Kidney (tissue), 14 donors: ENCODE measurements around the gene LAD1. TPM values are rescaled to one million over a fixed set of nuclear protein-coding genes. Genes with fewer than 3 reads are reported as not detected.
A peak's percentile ranks its signal among the peaks of the same experiment; 100 is the strongest.

Experiments
- DNase-seq, 5 donors: peaks; one replicate each; pipeline ENCODE4 v3.0.0-alpha.2; 2013 to 2020
- FAIRE-seq: peaks from 2 replicates; lab custom pipeline; 2012; peaks lifted over from hg19 to GRCh38; lab: Jason Lieb, UNC
- H3K27ac ChIP-seq, 2 donors: one replicate each; pipeline ENCODE4 v1.7.0; 2013; ENCODE audit warnings: low read depth in 2 of 2, low read length in 2 of 2, inconsistent platforms in 1 of 2
- H3K27me3 ChIP-seq: one replicate; pipeline ENCODE4 v1.7.1; 2013; ENCODE audit warnings: low read length, inconsistent platforms; ENCODE audit not compliant: control insufficient read depth, insufficient read depth
- H3K36me3 ChIP-seq, 3 donors: one replicate each; pipeline versions ENCODE4 v1.7.0 to v1.7.1; 2013; ENCODE audit warnings: low read length in 3 of 3, control low read depth in 1 of 3, inconsistent platforms in 1 of 3; ENCODE audit not compliant: insufficient read depth in 3 of 3, control insufficient read depth in 2 of 3
- H3K4me1 ChIP-seq, 3 donors: one replicate each; pipeline versions ENCODE4 v1.7.0 to v1.7.1; 2013; ENCODE audit warnings: low read length in 3 of 3, inconsistent platforms in 1 of 3, low read depth in 1 of 3; ENCODE audit not compliant: control insufficient read depth in 2 of 3, insufficient read depth in 2 of 3
- H3K4me3 ChIP-seq, 3 donors: one replicate each; pipeline versions ENCODE4 v1.7.0 to v1.8.1; 2013; ENCODE audit warnings: low read length in 3 of 3, control low read depth in 1 of 3, inconsistent platforms in 1 of 3
- H3K9ac ChIP-seq, 3 donors: one replicate each; pipeline versions ENCODE4 v1.7.0 to v1.7.1; 2013; ENCODE audit warnings: low read length in 3 of 3, control low read depth in 1 of 3, inconsistent platforms in 1 of 3
- H3K9me3 ChIP-seq, 3 donors: one replicate each; pipeline versions ENCODE4 v1.7.0 to v1.7.1; 2013; ENCODE audit warnings: low read length in 3 of 3, control low read depth in 1 of 3, inconsistent platforms in 1 of 3; ENCODE audit not compliant: control insufficient read depth in 2 of 3, insufficient read depth in 1 of 3
- intact Hi-C: fragments of 100-400 bp; cut with DNase I; formaldehyde crosslinking; loops from one replicate; pipeline ENCODE4 v1.11.1; 2022
- polyA plus RNA-seq: library from polyadenylated mRNA; stranded (reverse); fragments of 350-450 nt; fragmentation: Illumina TruSeq; extraction: RNeasy Lipid Tissue Mini Kit (QIAGEN cat#74804); gene quantifications from one replicate; pipeline ENCODE4 v1.2.3, GENCODE V29; 2014; ENCODE audit warnings: low read depth, low replicate concordance; ENCODE audit not compliant: insufficient read depth
- total RNA-seq: library from RNA; stranded (reverse); fragmentation: NEBNext Ultra II Directional; extraction: Animal tissue kit (Norgen Biotek cat#: 25700); gene quantifications from one replicate; pipeline ENCODE4 v1.2.1, GENCODE V29; 2021
- TF ChIP-seq, protein P1 (sequence below): IDR thresholded peaks from 3 replicates; pipeline ENCODE4 v1.5.1; 2012; ENCODE audit warnings: mild to moderate bottlenecking, moderate library complexity, borderline replicate concordance; ENCODE audit not compliant: insufficient read depth; ENCODE audit errors: extremely low read depth
- donor health status: control.
- donor health status: control.
- donor health status: control.
- donor health status: control.
- donor health status: control.
- donor health status: DM: yes; HTN: yes; CAD: no.
- donor health status: Normal renal cell carcinoma (clear cell type).

Gene LAD1
- total and polyA plus RNA-seq, 2 donors from 2014 or later = 70.7 to 72.6 TPM

DNA sequence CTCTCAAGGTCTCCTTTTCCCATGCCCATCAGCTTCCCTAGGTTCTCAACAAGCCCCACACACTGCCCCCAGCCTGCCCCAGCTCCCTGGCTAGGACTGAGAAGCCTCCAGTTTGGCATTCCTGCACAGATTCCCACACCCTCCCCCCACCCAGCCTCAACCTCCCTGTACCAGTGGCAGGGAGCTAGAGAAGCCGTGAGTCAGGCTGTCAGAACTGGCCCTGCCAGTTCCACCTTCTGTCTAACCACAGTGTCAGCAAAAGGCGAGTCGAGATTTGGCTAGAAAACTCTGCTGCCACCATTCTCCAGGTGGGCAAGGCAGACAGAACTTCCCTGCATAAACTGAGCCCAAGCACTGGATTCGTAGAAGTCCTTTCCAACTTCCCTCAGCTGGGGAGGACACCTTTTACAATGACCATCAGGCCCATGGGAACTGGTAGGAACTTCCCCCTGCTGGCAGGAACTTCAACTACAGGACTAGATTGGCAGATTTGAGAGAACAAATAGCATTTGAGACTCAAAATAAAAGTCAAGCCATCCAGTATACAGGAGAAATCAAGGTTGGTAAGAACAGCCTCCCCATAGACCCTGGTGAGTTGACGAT is 52.7 kb downstream of the LAD1 start:
- H3K4me3 ChIP-seq = no peak overlapping the region
- TF ChIP-seq, protein P1, sequence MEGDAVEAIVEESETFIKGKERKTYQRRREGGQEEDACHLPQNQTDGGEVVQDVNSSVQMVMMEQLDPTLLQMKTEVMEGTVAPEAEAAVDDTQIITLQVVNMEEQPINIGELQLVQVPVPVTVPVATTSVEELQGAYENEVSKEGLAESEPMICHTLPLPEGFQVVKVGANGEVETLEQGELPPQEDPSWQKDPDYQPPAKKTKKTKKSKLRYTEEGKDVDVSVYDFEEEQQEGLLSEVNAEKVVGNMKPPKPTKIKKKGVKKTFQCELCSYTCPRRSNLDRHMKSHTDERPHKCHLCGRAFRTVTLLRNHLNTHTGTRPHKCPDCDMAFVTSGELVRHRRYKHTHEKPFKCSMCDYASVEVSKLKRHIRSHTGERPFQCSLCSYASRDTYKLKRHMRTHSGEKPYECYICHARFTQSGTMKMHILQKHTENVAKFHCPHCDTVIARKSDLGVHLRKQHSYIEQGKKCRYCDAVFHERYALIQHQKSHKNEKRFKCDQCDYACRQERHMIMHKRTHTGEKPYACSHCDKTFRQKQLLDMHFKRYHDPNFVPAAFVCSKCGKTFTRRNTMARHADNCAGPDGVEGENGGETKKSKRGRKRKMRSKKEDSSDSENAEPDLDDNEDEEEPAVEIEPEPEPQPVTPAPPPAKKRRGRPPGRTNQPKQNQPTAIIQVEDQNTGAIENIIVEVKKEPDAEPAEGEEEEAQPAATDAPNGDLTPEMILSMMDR = peak; percentile 44
- H3K9ac ChIP-seq = no peak overlapping the region
- intact Hi-C loops = no loop called here
- DNase-seq = peak in 4 of 5 donors; percentile 42 to 78 (median 68)
- H3K4me1 ChIP-seq = no peaks in the 10 kb centered on the region
- H3K27ac ChIP-seq = no peak overlapping the region
- FAIRE-seq = no peak
- H3K27me3 ChIP-seq = no peaks in the 10 kb centered on the region
- no peaks in the 10 kb centered on the region for H3K9me3 ChIP-seq
- H3K36me3 ChIP-seq = no peaks in the 10 kb centered on the region

- H3K4me3 ChIP-seq = no peak overlapping the region
- no peaks in the 10 kb centered on the region for H3K36me3 ChIP-seq
- H3K27me3 ChIP-seq = no peaks in the 10 kb centered on the region
- FAIRE-seq = no peak
- H3K9ac ChIP-seq = no peak overlapping the region
- TF ChIP-seq, protein P1 = no peak
- peak in 1 of 5 donors; percentile 36 for DNase-seq
- no peaks in the 10 kb centered on the region for H3K9me3 ChIP-seq
- intact Hi-C loops = no loop called here
- no peaks in the 10 kb centered on the region for H3K4me1 ChIP-seq
- H3K27ac ChIP-seq = no peak overlapping the region
These were observed 54.1 kb downstream of the LAD1 start for GRCh38 chr1:201345081-201345355.

DNA sequence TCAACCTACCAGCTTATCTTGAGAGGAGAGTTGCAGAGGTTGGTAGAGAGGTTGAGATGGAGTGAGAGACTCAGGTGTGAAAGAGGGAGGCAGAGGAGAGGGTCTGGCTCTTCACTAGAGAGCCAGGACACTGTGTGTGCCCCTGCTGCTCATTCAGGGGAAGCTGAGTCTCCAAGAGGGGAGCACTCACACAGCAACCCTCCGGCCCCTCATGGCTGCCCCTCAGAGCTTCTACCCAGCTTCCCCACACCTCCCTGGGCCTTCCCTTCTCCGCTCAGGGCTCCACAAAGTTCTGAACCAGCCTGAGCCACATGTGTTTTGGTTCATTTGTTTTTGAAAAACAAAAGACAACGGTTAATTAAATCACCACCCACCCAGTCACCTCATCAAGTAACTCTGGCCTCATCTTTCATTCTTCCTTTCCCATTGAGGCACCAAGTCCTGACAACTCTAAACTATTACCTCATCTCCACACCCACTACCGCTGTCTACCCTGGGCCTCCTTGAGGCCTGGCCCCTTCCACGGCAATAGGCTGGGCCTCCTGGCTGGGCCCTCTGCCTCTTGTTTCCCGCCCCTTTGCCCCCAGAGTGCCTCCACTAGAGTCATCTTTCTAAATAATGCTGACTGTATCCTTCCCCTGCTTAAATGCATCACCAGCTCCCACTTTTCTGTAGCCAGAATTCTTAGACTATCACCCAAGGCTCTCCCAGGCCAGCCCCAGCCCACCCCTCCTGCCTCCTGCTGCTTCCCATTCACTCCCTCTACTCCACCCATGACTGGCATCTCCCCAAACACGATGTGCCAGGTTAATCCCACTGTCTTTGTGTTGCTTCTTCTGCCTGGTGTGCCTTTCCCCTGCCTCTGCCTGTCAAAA is 54.7 kb downstream of the LAD1 start:
- Histone ChIP-seq H3K4me3 (no peak overlapping the region), H3K27ac (no peak overlapping the region), H3K4me1 (no peaks in the 10 kb centered on the region), H3K9ac (no peak overlapping the region), H3K9me3 (no peaks in the 10 kb centered on the region), H3K36me3 (no peaks in the 10 kb centered on the region), H3K27me3 (no peaks in the 10 kb centered on the region)
- TF ChIP-seq, protein P1 = no peak
- intact Hi-C loops = no loop called here
- FAIRE-seq (no peak), DNase-seq (peak in 4 of 5 donors; percentile 36 to 59 (median 43))
